CD14-positive monocyte (primary cell): Measurements from ENCODE around the gene PDCD7. TPM values are rescaled to one million over a fixed set of nuclear protein-coding genes. Genes with fewer than 3 reads are reported as not detected.
"Not testable (repeated sequence)": the region's sequence is repeated elsewhere in the genome, so short reads cannot be mapped to it uniquely, and the experiment has no call there.

ENCODE experiments used
- DNase-seq, 3 donors: peaks; one replicate each; pipeline ENCODE4 v3.0.0-alpha.2; 2011 to 2022
- H2AFZ ChIP-seq: 2 replicates; pipeline ENCODE4 v1.6.0; 2012; ENCODE audit warnings: mild to moderate bottlenecking, low read depth, low read length, inconsistent platforms; ENCODE audit not compliant: insufficient read depth, poor library complexity, severe bottlenecking
- H3K27ac ChIP-seq, 2 donors: 1 replicate in 1 of 2; 2 replicates in 1 of 2; pipeline ENCODE4 v1.5.1; 2012 to 2013; ENCODE audit warnings: low read length in 2 of 2, control low read depth in 1 of 2, inconsistent platforms in 1 of 2, low read depth in 1 of 2, mild to moderate bottlenecking in 1 of 2
- H3K27me3 ChIP-seq, 2 donors: one replicate each; pipeline versions ENCODE4 v1.6.0 to v1.6.1; 2011 to 2013; ENCODE audit warnings: low read length in 2 of 2; ENCODE audit not compliant: control insufficient read depth in 2 of 2, insufficient read depth in 2 of 2
- H3K36me3 ChIP-seq, 2 donors: replicated peaks in 1 of 2; 1 replicate in 1 of 2; 2 replicates in 1 of 2; pipeline versions ENCODE4 v1.5.1 to v1.6.1; 2012 to 2013; ENCODE audit warnings: low read length in 2 of 2, control low read depth in 1 of 2, inconsistent platforms in 1 of 2, mild to moderate bottlenecking in 1 of 2; ENCODE audit not compliant: insufficient read depth in 2 of 2, control insufficient read depth in 1 of 2
- H3K4me1 ChIP-seq, 2 donors: 1 replicate in 1 of 2; 2 replicates in 1 of 2; pipeline versions ENCODE4 v1.5.1 to v1.6.1; 2012 to 2013; ENCODE audit warnings: low read length in 2 of 2, control low read depth in 1 of 2, inconsistent platforms in 1 of 2, mild to moderate bottlenecking in 1 of 2, moderate library complexity in 1 of 2; ENCODE audit not compliant: insufficient read depth in 2 of 2, control insufficient read depth in 1 of 2
- H3K4me2 ChIP-seq: replicated peaks from 2 replicates; pipeline ENCODE3; 2012; ENCODE audit warnings: low read length, moderate library complexity, mild to moderate bottlenecking; ENCODE audit not compliant: poor library complexity, severe bottlenecking; ENCODE audit errors: extremely low read depth
- H3K4me3 ChIP-seq, 3 experiments: fragments of 200-600 bp in 1 of 3; sonication (generic) in 1 of 3; replicated peaks in 1 of 3; 1 replicate in 2 of 3; 2 replicates in 1 of 3; pipeline ENCODE4 v1.5.1; 2011 to 2013; ENCODE audit warnings: low read length in 3 of 3, mild to moderate bottlenecking in 3 of 3, control low read depth in 2 of 3, low read depth in 2 of 3, inconsistent platforms in 1 of 3, moderate library complexity in 1 of 3
- H3K79me2 ChIP-seq: 2 replicates; pipeline ENCODE4 v1.6.0; 2012; ENCODE audit warnings: mild to moderate bottlenecking, control low read depth, inconsistent platforms, low read length, moderate library complexity; ENCODE audit not compliant: insufficient read depth
- H3K9ac ChIP-seq: 2 replicates; pipeline ENCODE4 v1.6.0; 2017; ENCODE audit warnings: low read length, mild to moderate bottlenecking; ENCODE audit not compliant: insufficient read depth, poor library complexity, severe bottlenecking
- H3K9me3 ChIP-seq, 2 donors: replicated peaks in 1 of 2; 1 replicate in 1 of 2; 2 replicates in 1 of 2; pipeline versions ENCODE4 v1.5.1 to v1.6.1; 2012 to 2013; ENCODE audit warnings: low read length in 2 of 2, control low read depth in 1 of 2; ENCODE audit not compliant: control insufficient read depth in 1 of 2, insufficient read depth in 1 of 2
- H4K20me1 ChIP-seq: 2 replicates; pipeline ENCODE4 v1.6.0; 2012; ENCODE audit warnings: mild to moderate bottlenecking, low read length, control low read depth, moderate library complexity; ENCODE audit not compliant: insufficient read depth
- H3K27ac Mint-ChIP-seq, 7 donors: one replicate each; pipeline ENCODE4 v1.8.0; 2020; ENCODE audit warnings: mild to moderate bottlenecking in 7 of 7, mixed read lengths in 7 of 7, moderate library complexity in 6 of 7, inconsistent platforms in 2 of 7
- H3K27me3 Mint-ChIP-seq, 3 donors: one replicate each; pipeline ENCODE4 v1.8.0; 2021 to 2022; ENCODE audit warnings: low read depth in 3 of 3, mild to moderate bottlenecking in 3 of 3, mixed read lengths in 3 of 3, moderate library complexity in 3 of 3, inconsistent platforms in 1 of 3
- H3K36me3 Mint-ChIP-seq, 2 donors: one replicate each; pipeline ENCODE4 v1.8.0; 2020; ENCODE audit warnings: mixed read lengths in 2 of 2, inconsistent platforms in 1 of 2, mild to moderate bottlenecking in 1 of 2
- H3K4me1 Mint-ChIP-seq: one replicate; pipeline ENCODE4 v1.8.0; 2020; ENCODE audit warnings: mild to moderate bottlenecking, mixed read lengths
- H3K4me3 Mint-ChIP-seq, 2 donors: one replicate each; pipeline ENCODE4 v1.8.0; 2020; ENCODE audit warnings: mild to moderate bottlenecking in 2 of 2, mixed read lengths in 2 of 2, moderate library complexity in 1 of 2
- H3K9me3 Mint-ChIP-seq, 7 donors: one replicate each; pipeline ENCODE4 v1.8.0; 2020 to 2022; ENCODE audit warnings: mixed read lengths in 7 of 7, mild to moderate bottlenecking in 6 of 7, moderate library complexity in 6 of 7, inconsistent platforms in 2 of 7
- CTCF ChIP-seq: fragments of 200-600 bp; IDR thresholded peaks from one replicate; pipeline ENCODE4 v1.8.0; 2022; ENCODE audit warnings: antibody characterized with exemption, mild to moderate bottlenecking
- WGBS: methylation state at CpG from one replicate; pipeline ENCODE4 v1.1.5; 2013; ENCODE audit warnings: missing lambda C conversion rate; ENCODE audit not compliant: insufficient coverage; 5-methylcytosine and 5-hydroxymethylcytosine counted together
- intact Hi-C, 2 donors: fragments of 100-400 bp; cut with micrococcal nuclease; formaldehyde crosslinking; loops; one replicate each; pipeline versions ENCODE4 v1.15.0 to v1.15.1; 2023
- polyA plus RNA-seq, 3 donors: library from polyadenylated mRNA; depleted of rRNA in 1 of 3; unstranded in 2 of 3; stranded (reverse) in 1 of 3; fragments of 300-500 nt in 2 of 3; fragments of >200 nt in 1 of 3; fragmentation: Illumina TruSeq in 2 of 3; gene quantifications; 1 replicate in 2 of 3; 2 replicates in 1 of 3; pipeline ENCODE4 v1.2.3, GENCODE V29; 2012 to 2021

Gene PDCD7
- polyA plus RNA-seq, 3 donors, result 3.1 to 6.9 (median 4.7) TPM

- H3K9me3 ChIP-seq, result peaks cover 0 to 7% of the 10 kb centered on the region in 2 donors
- Mint-ChIP-seq H3K27ac (no peak overlapping the region), H3K9me3 (peaks cover 2 to 7% (median 5%) of the 10 kb centered on the region in 7 donors), H3K4me3 (peak overlapping the region; percentile 51 to 83), H3K36me3 (peaks cover 0 to 3% of the 10 kb centered on the region in 2 donors), H3K4me1 (peaks cover 7% of the 10 kb centered on the region), H3K27me3 (peaks cover 32 to 53% (median 33%) of the 10 kb centered on the region in 3 donors)
- intact Hi-C loops, result no loop called here
- 67% methylated on average over 85 of the region's 85 CpGs for WGBS
- H3K4me2 ChIP-seq, result peak overlapping the region; percentile 57
- no peak for TF ChIP-seq CTCF
- H4K20me1 ChIP-seq, result no peaks in the 10 kb centered on the region
- H3K79me2 ChIP-seq, result no peaks in the 10 kb centered on the region
- no peaks in the 10 kb centered on the region for H3K36me3 ChIP-seq
- H3K9ac ChIP-seq, result peak overlapping the region; percentile 53
- H3K4me1 ChIP-seq, result peaks cover 4 to 6% of the 10 kb centered on the region in 2 donors
- peak overlapping the region; percentile 81 for H2AFZ ChIP-seq
- no peak for DNase-seq
- H3K4me3 ChIP-seq, result peak overlapping the region in 1 of 3 experiments; percentile 44
- no peak overlapping the region for H3K27ac ChIP-seq
- H3K27me3 ChIP-seq, result peaks cover 5 to 28% of the 10 kb centered on the region in 2 donors
Observed at GRCh38 chr15:65077291-65077980, 56.2 kb downstream of the PDCD7 start.

GRCh38 chr15:65076486-65077290 is 56.9 kb downstream of the PDCD7 start, which contains the start of gene KBTBD13:
Gene KBTBD13, plus strand, starts transcription at chr15:65076746. Its CDS starts 70 bp downstream, at chr15:65076816.
- H3K27me3 Mint-ChIP-seq, result peaks cover 26 to 46% (median 32%) of the 10 kb centered on the region in 3 donors
- no peaks in the 10 kb centered on the region for H4K20me1 ChIP-seq
- peaks cover 0 to 7% of the 10 kb centered on the region in 2 donors for H3K9me3 ChIP-seq
- H3K4me3 Mint-ChIP-seq, result peak within 1 kb of the TSS in 1 of 2 donors; percentile 83
- peaks cover 0 to 3% of the 10 kb centered on the region in 2 donors for H3K36me3 Mint-ChIP-seq
- no peak within 1 kb of the TSS for H3K27ac Mint-ChIP-seq
- peaks cover 2 to 7% (median 5%) of the 10 kb centered on the region in 7 donors for H3K9me3 Mint-ChIP-seq
- no peak for DNase-seq
- intact Hi-C loops, result no loop called here
- no peak within 1 kb of the TSS for H3K9ac ChIP-seq
- peaks cover 4% of the 10 kb centered on the region for H3K4me1 Mint-ChIP-seq
- peak within 1 kb of the TSS; percentile 81 for H2AFZ ChIP-seq
- 83% methylated on average over 73 of the region's 73 CpGs for WGBS
- H3K36me3 ChIP-seq, result no peaks in the 10 kb centered on the region
- H3K4me1 ChIP-seq, result peaks cover 4 to 6% of the 10 kb centered on the region in 2 donors
- TF ChIP-seq CTCF, result no peak
- no peak within 1 kb of the TSS for H3K27ac ChIP-seq
- peaks cover 5 to 26% of the 10 kb centered on the region in 2 donors for H3K27me3 ChIP-seq
- H3K79me2 ChIP-seq, result no peaks in the 10 kb centered on the region
- peak within 1 kb of the TSS; percentile 57 for H3K4me2 ChIP-seq
- H3K4me3 ChIP-seq, result no peak within 1 kb of the TSS

DNA sequence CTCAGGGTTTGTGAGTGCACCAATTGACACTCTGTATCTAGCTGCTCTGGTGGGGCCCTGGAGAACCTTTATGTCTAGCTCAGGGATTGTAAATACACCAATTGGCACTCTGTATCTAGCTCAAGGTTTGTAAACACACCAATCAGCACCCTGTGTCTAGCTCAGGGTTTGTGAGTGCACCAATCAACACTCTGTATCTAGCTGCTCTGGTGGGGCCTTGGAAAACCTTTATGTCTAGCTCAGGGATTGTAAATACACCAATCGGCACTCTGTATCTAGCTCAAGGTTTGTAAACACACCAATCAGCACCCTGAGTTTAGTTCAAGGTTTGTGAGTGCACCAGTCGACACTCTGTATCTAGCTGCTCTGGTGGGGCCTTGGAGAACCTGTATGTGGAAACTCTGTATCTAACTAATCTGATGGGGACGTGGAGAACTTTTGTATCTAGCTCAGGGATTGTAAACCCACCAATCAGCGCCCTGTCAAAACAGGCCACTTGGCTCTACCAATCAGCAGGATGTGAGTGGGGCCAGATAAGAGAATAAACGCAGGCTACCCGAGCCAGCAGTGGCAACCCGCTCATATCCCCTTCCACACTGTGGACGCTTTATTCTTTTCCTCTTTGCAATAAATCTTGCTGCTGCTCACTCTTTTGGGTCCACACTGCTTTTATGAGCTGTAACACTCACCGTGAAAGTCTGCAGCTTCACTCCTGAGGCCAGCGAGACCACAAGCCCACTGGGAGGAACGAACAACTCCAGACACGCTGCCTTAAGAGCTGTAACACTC is 57.8 kb downstream of the PDCD7 start:
- H3K79me2 ChIP-seq, H3K9ac ChIP-seq, H3K4me1 Mint-ChIP-seq, intact Hi-C loops, H3K9me3 Mint-ChIP-seq, H3K9me3 ChIP-seq, H3K4me1 ChIP-seq, H3K27ac ChIP-seq, H3K4me2 ChIP-seq, H4K20me1 ChIP-seq, H3K36me3 Mint-ChIP-seq, DNase-seq, H2AFZ ChIP-seq, H3K27ac Mint-ChIP-seq, H3K36me3 ChIP-seq, H3K4me3 ChIP-seq: not testable (repeated sequence)
- H3K27me3 ChIP-seq, result peaks cover 5 to 26% of the 10 kb centered on the region in 2 donors
- Mint-ChIP-seq H3K27me3 (peaks cover 25 to 44% (median 31%) of the 10 kb centered on the region in 3 donors), H3K4me3 (peak overlapping the region in 1 of 2 donors; percentile 77)
- WGBS, result 9% methylated on average over 6 of the region's 12 CpGs
